ENCODE data around the gene INPP5J. TPM values are rescaled to one million over a fixed set of nuclear protein-coding genes. Genes with fewer than 3 reads are reported as not detected.

INPP5J gene
- total RNA-seq, 1 experiment from 2014 or later, result 6.2 TPM

- CTCF ChIA-PET, result interaction anchor here (0.7 to 1.9 kb wide), 2 partner anchors 72 to 111 kb away, joined by 3 to 5 read pairs; no protein-coding TSS in a partner anchor
- Mint-ChIP-seq H3K27ac (no peak overlapping the region), H3K4me3 (peak overlapping the region; percentile 92), H3K36me3 (peaks cover 7% of the 10 kb centered on the region), H3K4me1 (peaks cover 10% of the 10 kb centered on the region), H3K27me3 (ENCODE audit: low read depth) (peaks cover 34% of the 10 kb centered on the region), H3K9me3 (peaks cover 6% of the 10 kb centered on the region; the same call in 1 of the 2 replicates)
- ATAC-seq (no peak), DNase-seq (ENCODE audit: low spot score) (no peak)
- POLR2A ChIA-PET, result no interaction called here
- no peak for TF ChIP-seq ARID4B (CRISPR knock-in tag; IDR thresholded peaks at IDR 0.05; ENCODE audit: borderline replicate concordance)
- no peak for TF ChIP-seq GABPB1 (CRISPR knock-in tag; IDR thresholded peaks at IDR 0.05)
- no peak for TF ChIP-seq ELF4 (CRISPR knock-in tag; IDR thresholded peaks at IDR 0.05; ENCODE audit: low read depth)
- no peak for TF ChIP-seq PRRX2 (CRISPR knock-in tag; IDR thresholded peaks at IDR 0.05)
- TF ChIP-seq CDX4 (CRISPR knock-in tag; IDR thresholded peaks at IDR 0.05; ENCODE audit: borderline replicate concordance), result no peak
Measured at GRCh38 chr22:31161386-31161785, 38.6 kb downstream of the INPP5J start.

GRCh38 chr22:31162015-31162765 lies 39.4 kb downstream of the INPP5J start:
- H3K27ac Mint-ChIP-seq, result no peak overlapping the region
- peaks cover 28% of the 10 kb centered on the region for H3K27me3 Mint-ChIP-seq (ENCODE audit: low read depth)
- ChIA-PET POLR2A (interaction anchor here (0.6 kb wide), 1 partner anchor 155 kb away, joined by 5 read pairs; no protein-coding TSS in a partner anchor), CTCF (interaction anchor here (0.6 to 1.0 kb wide), 3 partner anchors 30 to 123 kb away, joined by 3 to 4 read pairs (median 3); no protein-coding TSS in a partner anchor)
- ATAC-seq (no peak), DNase-seq (ENCODE audit: low spot score) (no peak)
- H3K36me3 Mint-ChIP-seq, result peaks cover 7% of the 10 kb centered on the region
- peaks cover 6% of the 10 kb centered on the region; the same call in 1 of the 2 replicates for H3K9me3 Mint-ChIP-seq
- no peak overlapping the region for H3K4me3 Mint-ChIP-seq
- H3K4me1 Mint-ChIP-seq, result peaks cover 10% of the 10 kb centered on the region
- TF ChIP-seq NR3C1 (CRISPR knock-in tag; conservative IDR thresholded peaks at IDR 0.05; ENCODE audit: low read depth), result no peak
- no peak for TF ChIP-seq ZNF532 (CRISPR knock-in tag; IDR thresholded peaks at IDR 0.05; ENCODE audit: borderline replicate concordance)
- no peak for TF ChIP-seq NR1H2 (CRISPR knock-in tag; IDR thresholded peaks at IDR 0.05)
- no peak for TF ChIP-seq FOXP1 (CRISPR knock-in tag; IDR thresholded peaks at IDR 0.05; ENCODE audit: borderline replicate concordance)
- TF ChIP-seq USF2 (CRISPR knock-in tag; IDR thresholded peaks at IDR 0.05), result no peak
- no peak for TF ChIP-seq RORB (CRISPR knock-in tag; IDR thresholded peaks at IDR 0.05)
- no peak for TF ChIP-seq ZNF281 (CRISPR knock-in tag; IDR thresholded peaks at IDR 0.05)
- no peak for TF ChIP-seq ZNF512 (CRISPR knock-in tag; IDR thresholded peaks at IDR 0.05; ENCODE audit: borderline replicate concordance)
- no peak for TF ChIP-seq ATF1 (CRISPR knock-in tag; IDR thresholded peaks at IDR 0.05)
- no peak for TF ChIP-seq ZBTB21 (CRISPR knock-in tag; IDR thresholded peaks at IDR 0.05; ENCODE audit: borderline replicate concordance)
- TF ChIP-seq TEAD4 (CRISPR knock-in tag; IDR thresholded peaks at IDR 0.05), result no peak
- no peak for TF ChIP-seq ZNF138 (CRISPR knock-in tag; conservative IDR thresholded peaks at IDR 0.05)
- no peak for TF ChIP-seq RELA (CRISPR knock-in tag; IDR thresholded peaks at IDR 0.05; ENCODE audit: borderline replicate concordance)

All from WTC11 (cell line).